NCI-H524 treated with DMSO at 0.1 percent for 48 hours (cell line): Measurements from ENCODE around the gene TMEM225B.
"Not testable (repeated sequence)": the region's sequence is repeated elsewhere in the genome, so short reads cannot be mapped to it uniquely, and the experiment has no call there.

ENCODE experiments used
- DNase-seq: peaks from one replicate; lab custom pipeline; 2025; lab: John Stamatoyannopoulos, UW

The TMEM225B gene

DNA sequence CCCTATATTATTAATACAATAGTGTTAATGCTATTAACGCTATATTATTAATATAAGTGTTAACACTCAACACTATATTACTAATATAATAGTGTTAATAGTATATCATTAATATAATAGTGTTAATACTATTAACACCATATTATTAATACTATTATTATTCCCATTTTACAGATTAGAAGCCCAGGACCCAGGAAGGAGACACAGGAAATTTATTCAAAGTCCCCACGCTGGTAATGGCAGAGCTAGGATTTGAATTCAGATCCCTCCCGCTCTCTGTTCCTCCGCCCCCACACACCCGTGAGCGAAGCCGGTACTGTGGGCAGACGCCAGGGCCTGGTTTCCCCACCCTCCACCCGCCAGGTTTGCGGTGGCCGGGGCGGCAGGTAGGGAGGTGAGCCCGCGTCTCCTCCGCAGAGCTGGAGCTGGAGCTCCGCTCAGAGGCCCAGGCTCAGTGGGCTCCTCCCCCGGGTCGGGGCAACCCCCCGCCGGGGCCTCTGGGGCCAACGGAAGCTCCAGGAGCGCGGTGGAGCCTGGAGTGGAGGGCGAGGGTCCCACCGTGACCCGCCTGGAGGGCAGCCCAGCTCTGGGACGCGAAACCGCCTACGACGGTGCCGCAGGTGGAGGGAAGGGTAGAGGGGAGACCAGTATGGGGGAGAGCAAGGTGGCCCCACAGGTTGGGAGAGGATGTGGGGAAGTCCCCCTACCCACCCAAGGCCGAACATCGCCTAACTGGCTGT, at the start of gene TMEM225B:
Gene TMEM225B (plus strand): TSS at position 506 of the 740 bp plus-strand sequence. CDS start 6,122 bp downstream, outside the sequence.
- DNase-seq: no peak

DNA sequence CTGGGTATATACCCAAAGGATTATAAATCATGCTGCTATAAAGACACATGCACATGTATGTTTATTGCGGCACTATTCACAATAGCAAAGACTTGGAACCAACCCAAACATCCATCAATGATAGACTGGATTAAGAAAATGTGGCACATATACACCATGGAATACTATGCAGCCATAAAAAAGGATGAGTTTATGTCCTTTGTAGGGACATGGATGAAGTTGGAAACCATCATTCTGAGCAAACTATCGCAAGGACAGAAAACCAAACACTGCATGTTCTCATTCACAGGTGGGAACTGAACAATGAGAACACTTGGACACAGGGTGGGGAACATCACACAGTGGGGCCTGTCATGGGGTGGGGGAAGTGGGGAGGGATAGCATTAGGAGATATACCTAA, 48.5 kb upstream of the TMEM225B start:
- not testable (repeated sequence) for DNase-seq

DNA sequence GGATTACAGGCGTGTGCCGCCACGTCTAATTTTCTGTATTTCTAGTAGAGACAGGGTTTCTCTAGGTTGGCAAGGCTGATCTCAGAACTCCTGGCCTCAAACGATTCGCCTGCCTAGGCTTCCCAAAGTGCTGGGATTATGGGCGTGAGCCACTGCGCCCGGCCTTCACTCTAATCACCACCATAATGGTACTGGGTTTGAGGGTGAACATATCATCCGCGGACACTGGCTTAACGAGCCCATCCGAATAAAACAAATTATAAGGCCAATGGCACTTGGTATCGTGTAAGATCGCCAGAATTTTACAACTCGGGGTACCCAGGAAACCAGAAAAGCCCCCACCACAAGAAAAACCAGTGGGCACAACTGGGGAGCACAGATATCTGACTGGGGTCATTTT, 46.7 kb upstream of the TMEM225B start:
- DNase-seq: no peak

- DNase-seq: peak; percentile 39
These were observed 46.2 kb upstream of the TMEM225B start, which contains the start of gene FAM200A for GRCh38 chr7:99551767-99552463. TSS of gene FAM200A (minus strand) at chr7:99552114. CDS start at chr7:99548407, 3,707 bp downstream.

DNA sequence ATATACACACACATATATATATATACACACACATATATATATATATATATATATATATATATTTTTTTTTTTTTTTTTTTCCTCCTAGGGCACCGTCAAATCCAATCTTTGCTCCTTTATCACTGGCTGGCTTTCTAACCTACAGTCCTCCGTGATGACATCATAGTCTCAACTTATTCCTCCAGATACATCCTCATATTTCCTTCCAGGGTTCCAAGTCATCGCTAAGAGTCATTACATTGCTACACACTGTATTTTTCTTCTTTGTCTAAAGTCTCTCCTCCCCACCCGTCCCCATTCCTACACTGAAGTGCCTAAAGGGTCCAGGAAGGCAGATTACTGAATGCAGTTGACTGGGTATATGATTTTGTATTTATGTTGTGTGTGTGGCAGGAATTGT, 45.0 kb upstream of the TMEM225B start:
- DNase-seq: no peak

DNA sequence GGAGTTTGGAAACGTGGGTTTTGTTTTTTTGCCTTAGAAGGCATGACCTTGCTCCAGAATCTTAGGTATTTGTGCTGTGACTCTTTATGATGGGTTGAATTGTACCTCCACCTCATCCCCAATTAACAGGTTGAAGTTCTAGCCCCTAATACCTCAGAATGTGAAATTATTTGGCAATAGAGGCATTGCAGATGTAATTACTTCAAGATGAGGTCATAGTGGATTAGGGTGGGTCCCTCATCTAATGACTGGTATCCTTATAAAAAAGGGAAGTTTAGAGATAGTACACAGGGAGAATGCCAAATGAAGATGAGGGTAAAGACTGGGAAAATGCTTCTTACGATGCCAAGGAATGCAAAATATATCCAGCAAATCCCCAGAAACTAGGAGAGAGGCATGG, 43.1 kb upstream of the TMEM225B start:
- no peak for DNase-seq

GRCh38 chr7:99557196-99557607, 40.9 kb upstream of the TMEM225B start:
- no peak for DNase-seq

- DNase-seq: no peak
These were observed 40.1 kb upstream of the TMEM225B start for GRCh38 chr7:99557940-99558305.

- DNase-seq: peak; percentile 64
These were observed 39.5 kb upstream of the TMEM225B start, which contains the start of gene ZNF655 for GRCh38 chr7:99558306-99559174. TSS of gene ZNF655 (plus strand) at chr7:99558642. CDS start at chr7:99560560, 1,918 bp downstream.

- no peak for DNase-seq
These were observed 38.7 kb upstream of the TMEM225B start for GRCh38 chr7:99559175-99559915.

- DNase-seq: no peak
These were observed 37.0 kb upstream of the TMEM225B start for GRCh38 chr7:99560834-99561736.

- DNase-seq: no peak
These were observed 36.4 kb upstream of the TMEM225B start for GRCh38 chr7:99561737-99562051.

DNA sequence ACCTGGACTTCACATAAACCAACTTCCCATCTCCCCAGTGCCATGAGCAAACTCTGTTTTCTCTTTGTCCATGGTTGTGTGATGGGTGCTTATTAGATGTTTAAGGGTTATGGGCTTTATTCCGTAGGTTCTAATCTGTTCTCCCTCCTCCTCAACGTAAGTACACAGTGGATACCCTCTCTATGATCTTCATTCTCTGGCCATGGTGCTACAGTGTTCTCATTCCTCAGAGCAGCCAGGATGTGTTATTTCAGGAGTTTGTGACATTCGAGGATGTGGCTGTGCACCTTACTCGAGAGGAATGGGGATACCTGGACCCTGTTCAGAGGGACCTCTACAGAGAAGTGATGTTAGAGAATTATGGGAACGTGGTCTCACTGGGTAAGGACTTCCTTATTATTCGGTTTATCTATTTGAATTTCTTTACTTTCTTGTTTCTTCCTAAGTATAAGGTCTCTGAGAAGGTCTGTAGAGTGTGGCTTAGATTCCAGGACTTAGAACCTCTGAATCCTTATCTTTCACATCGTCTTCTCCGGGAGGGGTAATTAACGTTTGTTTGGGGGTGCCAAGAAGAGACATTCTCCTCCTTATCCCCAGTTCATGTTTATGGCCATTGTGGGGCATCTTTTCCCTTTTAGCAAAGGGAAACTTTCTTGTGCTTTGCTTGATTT, 35.8 kb upstream of the TMEM225B start:
- no peak for DNase-seq

DNA sequence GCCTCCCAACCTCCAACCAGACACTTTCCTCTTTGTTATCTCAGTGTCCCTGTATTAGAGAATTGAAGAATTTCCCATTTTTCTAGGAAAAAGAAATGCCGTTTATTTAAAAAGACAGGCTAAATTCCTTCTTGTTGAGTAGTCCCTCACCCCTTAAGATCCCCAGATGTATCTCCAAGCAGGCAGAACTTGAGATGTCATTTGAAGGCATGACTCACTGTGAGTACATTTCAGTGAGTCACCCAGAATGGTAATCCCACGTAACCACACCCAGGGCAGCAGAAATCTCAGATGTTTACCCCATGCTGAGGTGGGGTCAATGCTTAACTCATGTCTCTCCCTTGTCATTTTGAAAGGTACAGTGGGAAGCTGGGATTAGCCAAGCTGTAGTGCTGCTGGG, 35.2 kb upstream of the TMEM225B start:
- DNase-seq: no peak

DNA sequence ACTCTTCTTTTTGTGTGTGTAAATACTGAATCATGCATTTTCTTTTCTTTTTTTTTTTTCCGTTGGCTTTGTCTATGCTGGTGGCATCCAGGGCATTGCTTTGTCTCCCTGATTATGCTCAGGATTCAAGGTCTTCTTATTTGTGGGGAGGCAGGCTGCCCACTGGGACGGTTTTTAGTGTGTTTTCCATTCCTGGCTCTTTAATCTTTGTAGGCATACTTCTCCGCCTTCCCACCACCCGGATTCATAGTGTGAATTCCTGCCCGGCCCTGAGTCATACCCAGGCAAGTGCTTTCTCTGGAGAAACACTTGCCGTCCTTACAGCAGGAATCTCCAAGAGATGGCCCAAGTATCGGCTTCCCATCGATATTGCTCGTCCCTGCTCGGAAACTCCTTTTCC, 34.4 kb upstream of the TMEM225B start:
- DNase-seq: no peak

- DNase-seq: not testable (repeated sequence)
These were observed 29.3 kb upstream of the TMEM225B start for GRCh38 chr7:99568770-99569169.

- no peak for DNase-seq
These were observed 26.3 kb upstream of the TMEM225B start for GRCh38 chr7:99571768-99572167.

DNA sequence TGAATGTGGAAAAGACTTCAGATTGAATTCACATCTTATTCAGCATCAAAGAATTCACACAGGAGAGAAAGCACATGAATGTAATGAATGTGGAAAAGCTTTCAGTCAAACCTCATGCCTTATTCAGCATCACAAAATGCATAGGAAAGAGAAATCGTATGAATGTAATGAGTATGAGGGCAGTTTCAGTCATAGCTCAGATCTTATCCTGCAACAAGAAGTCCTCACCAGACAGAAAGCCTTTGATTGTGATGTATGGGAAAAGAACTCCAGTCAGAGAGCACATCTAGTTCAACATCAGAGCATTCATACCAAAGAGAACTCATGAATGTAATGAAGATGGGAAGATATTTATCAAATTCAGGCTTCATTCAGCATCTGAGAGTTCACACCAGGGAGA, 24.8 kb upstream of the TMEM225B start:
- DNase-seq: no peak

DNA sequence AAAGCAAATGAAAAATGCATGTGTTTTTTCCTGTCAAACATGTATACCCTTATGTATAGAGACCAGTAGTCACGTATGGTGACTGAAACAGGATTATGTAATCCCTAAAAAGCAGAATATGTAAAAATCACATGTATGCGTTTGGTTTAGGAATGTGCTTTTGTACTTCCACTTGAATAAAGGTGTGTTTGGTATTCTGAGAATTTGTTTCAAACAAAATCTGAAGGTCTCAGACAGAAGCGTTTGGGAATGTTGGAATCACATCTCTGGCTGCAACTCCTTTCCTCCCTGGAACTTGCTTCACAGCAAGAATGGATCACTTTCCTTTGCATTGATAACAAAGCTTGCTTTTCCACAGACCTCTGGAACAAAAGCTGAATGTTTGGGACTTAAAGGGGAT, 21.8 kb upstream of the TMEM225B start:
- DNase-seq: no peak

DNA sequence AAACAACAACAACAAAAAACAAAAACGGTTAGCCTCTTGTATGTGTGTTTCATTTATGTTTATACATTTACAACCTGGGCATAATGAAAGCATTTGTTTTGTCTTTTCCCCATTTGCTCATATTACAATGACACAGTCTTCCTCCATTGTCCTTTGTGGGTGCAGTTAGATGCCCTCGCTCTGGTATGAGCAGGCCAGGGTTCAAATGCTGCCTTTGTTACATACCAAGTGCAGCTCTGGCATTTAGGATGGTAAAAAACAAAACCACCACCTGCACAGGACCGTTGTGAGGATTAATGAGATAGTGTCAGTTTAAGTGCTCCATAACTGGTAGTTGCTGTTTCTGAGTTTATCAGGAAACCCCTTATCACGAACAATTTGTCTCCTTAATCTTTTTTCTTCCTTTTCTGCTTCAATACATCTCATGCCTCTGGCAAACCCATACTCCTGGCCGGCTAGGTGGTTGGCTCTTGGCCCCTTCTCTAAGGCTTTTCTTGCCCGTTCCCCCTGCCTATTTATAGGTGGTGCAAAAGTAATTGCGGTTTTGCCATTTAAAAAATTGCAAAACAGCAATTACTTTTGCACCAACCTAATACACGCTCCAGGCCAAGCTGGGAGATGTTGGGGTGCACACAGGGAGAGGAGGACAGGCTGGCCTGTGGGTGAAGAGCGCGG, 18.6 kb upstream of the TMEM225B start:
- DNase-seq: no peak
